Measurements from ENCODE around the gene BCAS4.

DNA sequence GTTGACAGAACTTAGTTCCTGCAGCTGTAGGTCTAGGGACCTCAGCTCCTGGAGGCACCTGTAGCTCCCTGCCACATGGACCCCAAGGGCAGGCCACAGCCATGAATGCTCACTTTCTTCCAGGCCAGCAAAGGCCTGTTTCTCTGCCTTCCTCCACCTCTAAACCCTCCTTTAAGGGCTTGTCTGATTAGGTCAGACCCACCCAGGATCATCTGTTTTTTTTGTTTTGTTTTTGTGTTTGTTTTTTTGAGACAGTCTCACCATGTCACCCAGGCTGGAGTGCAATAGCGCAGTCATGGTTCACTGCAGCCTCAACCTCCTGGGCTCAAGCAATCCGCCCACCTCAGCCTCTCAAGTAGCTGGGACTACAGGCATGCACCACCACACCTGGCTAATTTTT is 11.5 kb upstream of the BCAS4 start:
- TF ChIP-seq, protein P1, sequence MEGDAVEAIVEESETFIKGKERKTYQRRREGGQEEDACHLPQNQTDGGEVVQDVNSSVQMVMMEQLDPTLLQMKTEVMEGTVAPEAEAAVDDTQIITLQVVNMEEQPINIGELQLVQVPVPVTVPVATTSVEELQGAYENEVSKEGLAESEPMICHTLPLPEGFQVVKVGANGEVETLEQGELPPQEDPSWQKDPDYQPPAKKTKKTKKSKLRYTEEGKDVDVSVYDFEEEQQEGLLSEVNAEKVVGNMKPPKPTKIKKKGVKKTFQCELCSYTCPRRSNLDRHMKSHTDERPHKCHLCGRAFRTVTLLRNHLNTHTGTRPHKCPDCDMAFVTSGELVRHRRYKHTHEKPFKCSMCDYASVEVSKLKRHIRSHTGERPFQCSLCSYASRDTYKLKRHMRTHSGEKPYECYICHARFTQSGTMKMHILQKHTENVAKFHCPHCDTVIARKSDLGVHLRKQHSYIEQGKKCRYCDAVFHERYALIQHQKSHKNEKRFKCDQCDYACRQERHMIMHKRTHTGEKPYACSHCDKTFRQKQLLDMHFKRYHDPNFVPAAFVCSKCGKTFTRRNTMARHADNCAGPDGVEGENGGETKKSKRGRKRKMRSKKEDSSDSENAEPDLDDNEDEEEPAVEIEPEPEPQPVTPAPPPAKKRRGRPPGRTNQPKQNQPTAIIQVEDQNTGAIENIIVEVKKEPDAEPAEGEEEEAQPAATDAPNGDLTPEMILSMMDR (IDR thresholded peaks at IDR 0.05), result no peak
- TF ChIP-seq POLR2A (IDR thresholded peaks at IDR 0.05), result no peak
